Fibroblast of skin of abdomen (primary cell): ENCODE data around the gene PIAS3.
"Not testable (repeated sequence)": the region's sequence is repeated elsewhere in the genome, so short reads cannot be mapped to it uniquely, and the experiment has no call there.

Experiments
- DNase-seq: peaks from one replicate; pipeline ENCODE4 v3.0.0-alpha.2; 2013

The PIAS3 gene

GRCh38 chr1:145823565-145824498, 35.0 kb downstream of the PIAS3 start, which contains the start of the genes POLR3C and RNF115:
POLR3C (plus strand) TSS chr1:145824200; CDS start chr1:145825777, 1,577 bp downstream.
RNF115 (minus strand) TSS chr1:145824095; CDS start chr1:145823873, 222 bp downstream.
- peak; percentile 93 for DNase-seq

GRCh38 chr1:145822779-145823331, 36.0 kb downstream of the PIAS3 start:
- not testable (repeated sequence) for DNase-seq

- DNase-seq = peak; percentile 76
Observed at GRCh38 chr1:145818095-145818494, 40.8 kb downstream of the PIAS3 start.

- DNase-seq = not testable (repeated sequence)
Observed at GRCh38 chr1:145812977-145813810, 45.7 kb downstream of the PIAS3 start.

- DNase-seq = no peak
Observed at GRCh38 chr1:145806844-145807243, 52.0 kb downstream of the PIAS3 start.

- DNase-seq = no peak
Observed at GRCh38 chr1:145806408-145806807, 52.5 kb downstream of the PIAS3 start.

- no peak for DNase-seq
Observed at GRCh38 chr1:145805057-145805456, 53.8 kb downstream of the PIAS3 start.

- no peak for DNase-seq
Observed at GRCh38 chr1:145804235-145805045, 54.4 kb downstream of the PIAS3 start.

- DNase-seq = no peak
Observed at GRCh38 chr1:145799806-145800205, 59.1 kb downstream of the PIAS3 start.
